A204.1 (cell line): Measurements from ENCODE around the gene COL6A2.
"Not testable (repeated sequence)": the region's sequence is repeated elsewhere in the genome, so short reads cannot be mapped to it uniquely, and the experiment has no call there.

Source experiments
- FAIRE-seq: peaks from 2 replicates; lab custom pipeline; 2012; peaks lifted over from hg19 to GRCh38; lab: Jason Lieb, UNC

COL6A2 gene

GRCh38 chr21:46061063-46061462 lies 36.8 kb upstream of the COL6A2 start:
- FAIRE-seq = no peak

DNA sequence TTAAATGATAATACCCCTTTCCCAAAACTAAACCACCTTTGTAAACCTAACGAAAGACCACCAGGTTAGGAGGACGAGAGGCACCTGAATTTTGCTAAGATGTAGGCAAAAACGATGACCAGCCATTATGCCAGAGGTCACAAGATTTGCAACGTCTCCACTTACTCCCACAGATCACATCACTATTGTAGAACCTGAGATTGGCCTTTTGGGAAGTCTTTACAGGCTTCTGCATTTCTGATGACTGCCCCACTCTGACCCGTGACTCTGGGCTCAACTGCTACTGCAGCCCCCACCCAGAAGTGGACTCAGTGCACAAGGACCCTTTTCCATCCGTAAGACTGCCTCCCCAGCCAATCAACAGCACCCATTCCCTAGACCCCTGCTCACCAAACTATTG lies 36.4 kb upstream of the COL6A2 start:
- no peak for FAIRE-seq

DNA sequence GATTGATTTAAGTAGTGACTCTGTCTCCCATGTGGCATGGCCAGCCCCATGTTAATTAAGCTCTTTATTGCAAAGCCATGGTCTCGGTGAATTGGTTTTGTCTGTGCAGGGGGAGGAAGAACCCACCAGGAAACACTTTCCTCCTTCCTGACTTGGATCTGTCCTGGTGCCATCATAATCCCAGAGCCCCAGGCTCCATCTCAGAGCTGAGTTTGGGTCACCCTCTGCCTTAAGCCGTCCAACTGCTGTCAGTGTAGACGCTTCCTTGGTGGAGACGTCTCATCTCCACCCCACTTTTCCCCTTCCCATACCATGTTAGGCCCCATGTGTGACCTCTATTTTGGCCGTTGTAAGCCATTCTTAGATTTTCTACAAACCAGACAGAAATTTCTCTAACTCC lies 36.0 kb upstream of the COL6A2 start:
- FAIRE-seq = no peak

GRCh38 chr21:46062471-46063211 lies 35.3 kb upstream of the COL6A2 start:
- FAIRE-seq = no peak

- FAIRE-seq = no peak
These were observed 34.7 kb upstream of the COL6A2 start for GRCh38 chr21:46063227-46063626.

GRCh38 chr21:46063734-46064680 lies 33.9 kb upstream of the COL6A2 start:
- FAIRE-seq = no peak

DNA sequence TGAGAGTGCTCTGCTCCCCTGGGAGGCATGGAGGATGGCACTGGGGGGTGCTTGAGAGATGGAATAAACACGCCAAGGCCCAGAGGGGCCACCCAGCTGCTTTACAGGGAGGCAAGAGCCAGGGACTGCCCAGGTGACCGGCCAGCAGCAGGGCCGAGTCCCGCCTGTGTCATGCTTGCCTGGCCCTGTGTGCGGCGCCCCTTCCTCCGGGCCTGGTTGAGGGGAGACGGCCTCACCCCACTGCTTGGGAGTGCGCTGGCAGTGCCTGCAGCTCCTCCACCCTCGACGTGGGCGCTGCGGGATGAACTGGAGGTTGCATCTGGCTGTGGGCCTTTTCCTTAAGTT lies 33.1 kb upstream of the COL6A2 start:
- no peak for FAIRE-seq

DNA sequence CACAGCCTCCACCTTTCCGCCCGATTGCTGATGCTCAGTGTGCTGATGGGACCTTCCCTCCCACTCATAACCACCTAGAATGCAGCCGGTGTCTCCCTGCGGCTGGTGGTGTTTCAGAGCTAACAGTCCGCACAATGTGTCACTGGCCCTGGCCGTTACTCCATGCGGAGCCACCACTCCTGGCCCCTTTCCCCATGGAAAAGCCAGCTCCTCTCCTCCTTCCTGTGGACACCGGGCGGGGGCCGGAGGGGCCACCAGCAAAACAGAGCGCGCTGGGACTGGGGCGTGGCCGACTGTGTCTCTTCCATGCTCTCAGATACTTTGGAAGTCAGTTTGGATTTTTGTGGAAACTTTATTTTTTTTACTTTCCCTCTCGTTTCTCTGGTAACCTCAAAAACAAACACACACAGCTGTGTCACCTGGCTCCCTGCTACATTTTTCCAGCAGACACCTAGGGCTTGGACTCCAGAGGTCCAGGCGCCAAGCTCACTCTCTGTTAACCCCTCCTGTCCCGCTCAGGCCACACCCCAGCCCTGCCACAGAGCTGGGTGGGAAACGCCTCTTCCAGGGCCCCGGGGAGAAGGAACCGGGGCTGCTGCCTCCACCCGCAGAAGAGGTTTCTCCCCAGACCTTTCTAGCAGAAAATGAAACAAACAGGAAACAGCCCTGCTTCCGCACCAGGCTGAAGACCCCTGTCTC lies 32.5 kb upstream of the COL6A2 start:
- FAIRE-seq = no peak

- FAIRE-seq = no peak
These were observed 31.9 kb upstream of the COL6A2 start for GRCh38 chr21:46065914-46066551.

DNA sequence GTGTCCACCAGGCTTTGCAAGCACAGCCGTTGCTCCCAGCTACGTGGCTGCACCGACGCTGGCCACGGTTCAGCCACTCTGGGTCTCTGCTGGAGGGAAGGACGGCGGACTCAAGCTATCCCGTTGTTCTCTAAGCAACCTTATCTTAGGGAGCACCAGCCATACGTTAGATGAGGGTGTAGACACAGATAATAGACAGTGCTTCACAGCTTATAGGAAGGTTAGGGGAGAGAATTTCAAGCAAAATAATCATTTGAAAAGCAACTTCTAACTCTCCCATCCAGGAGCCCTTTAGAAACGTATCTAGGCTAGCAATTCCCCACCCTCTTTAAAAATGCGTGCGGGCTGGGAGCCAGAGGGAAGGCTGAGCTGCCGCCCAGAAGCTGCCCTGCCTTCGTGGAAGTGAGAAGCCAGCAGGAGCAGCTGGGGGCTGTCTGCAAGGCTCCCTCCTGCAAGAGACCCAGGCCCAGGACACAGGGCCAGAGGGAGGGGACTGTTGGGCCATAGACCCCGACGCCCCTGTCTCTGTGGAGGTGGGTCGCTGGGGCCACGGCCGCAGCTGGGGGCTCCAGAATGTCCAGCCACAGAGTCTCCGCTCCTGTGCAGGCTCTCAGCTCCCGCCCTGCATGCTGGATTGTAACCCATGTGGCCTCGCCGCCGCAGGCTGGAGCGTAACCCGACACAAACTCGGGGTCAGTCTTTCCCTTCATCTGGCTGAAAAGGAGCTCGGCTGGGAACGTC lies 31.2 kb upstream of the COL6A2 start:
- FAIRE-seq = no peak

- FAIRE-seq = no peak
These were observed 30.3 kb upstream of the COL6A2 start for GRCh38 chr21:46067505-46068201.

DNA sequence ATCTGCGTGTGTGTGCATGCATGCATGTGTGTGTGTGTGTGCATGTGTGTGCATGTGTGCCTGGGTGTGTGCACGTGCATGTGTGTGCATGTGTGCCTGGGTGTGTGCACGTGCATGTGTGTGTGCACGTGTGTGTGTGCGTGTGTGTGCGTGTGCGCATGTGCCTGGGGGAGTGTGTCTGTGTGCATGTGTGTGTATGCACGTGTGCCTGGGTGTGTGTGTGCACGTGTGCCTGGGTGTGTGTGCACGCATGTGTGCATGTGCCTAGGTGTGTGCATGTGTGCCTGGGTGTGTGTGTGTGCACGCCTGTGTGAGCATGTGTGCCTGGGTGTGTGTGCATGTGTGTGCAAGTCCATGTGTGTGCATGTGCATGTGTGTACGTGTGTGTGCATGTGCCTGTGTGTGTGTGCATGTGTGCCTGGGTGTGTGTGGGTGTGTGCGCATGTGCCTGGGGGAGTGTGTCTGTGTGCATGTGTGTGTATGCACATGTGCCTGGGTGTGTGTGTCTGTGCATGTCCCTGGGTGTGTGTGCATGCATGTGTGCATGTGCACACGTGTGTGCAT lies 29.3 kb upstream of the COL6A2 start:
- FAIRE-seq = no peak

- no peak for FAIRE-seq
These were observed 28.7 kb upstream of the COL6A2 start for GRCh38 chr21:46069166-46069565.

DNA sequence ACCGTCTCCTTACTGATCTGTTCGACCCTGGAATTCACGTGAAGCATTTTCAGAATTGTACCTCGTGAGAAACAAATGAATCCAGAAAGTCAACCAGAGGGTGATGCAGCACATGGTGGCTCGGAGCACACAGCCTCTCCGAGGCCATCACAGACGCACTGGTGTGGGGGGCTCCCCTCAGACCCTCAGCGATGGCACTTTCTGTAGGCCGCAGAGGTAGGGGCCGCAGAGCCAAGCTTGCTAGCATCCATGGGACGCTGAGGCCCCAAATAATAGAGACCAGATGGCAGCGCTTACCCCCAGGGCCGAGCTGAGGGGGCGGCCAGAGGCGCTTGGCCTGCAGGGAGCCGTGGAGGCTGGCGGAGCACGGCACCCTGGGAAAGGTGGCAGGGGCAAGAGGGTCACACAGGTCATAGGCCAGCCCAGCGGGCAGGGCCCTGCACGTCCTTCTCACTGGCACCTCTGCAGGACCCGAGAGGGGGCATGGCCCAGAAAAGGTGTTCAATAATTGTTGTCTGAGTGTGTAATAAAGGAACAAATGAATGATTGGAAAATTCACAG lies 28.1 kb upstream of the COL6A2 start:
- no peak for FAIRE-seq

- FAIRE-seq = no peak
These were observed 26.8 kb upstream of the COL6A2 start for GRCh38 chr21:46071082-46071481.

- not testable (repeated sequence) for FAIRE-seq
These were observed 21.2 kb upstream of the COL6A2 start for GRCh38 chr21:46076724-46077123.

DNA sequence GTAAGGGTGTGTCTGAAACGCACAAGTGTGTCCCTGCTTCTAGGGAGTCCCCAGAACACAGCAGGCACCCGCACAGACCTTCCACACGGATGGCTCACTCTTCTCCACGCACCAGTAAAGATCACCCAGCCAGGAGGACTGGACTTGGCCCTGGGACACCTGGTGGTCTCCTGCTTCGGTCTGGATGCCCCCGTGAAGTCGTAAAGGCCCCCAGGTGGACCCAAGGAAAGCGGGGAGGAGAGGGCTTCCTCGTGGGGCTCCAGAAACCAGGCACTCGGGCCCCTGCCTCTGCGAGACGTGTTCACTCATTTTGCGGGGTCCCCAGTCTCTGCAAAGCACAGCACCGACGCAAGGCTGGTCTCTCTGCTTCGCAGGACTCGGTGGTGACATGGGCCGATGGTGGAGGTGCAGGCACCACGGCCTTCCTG lies 20.2 kb upstream of the COL6A2 start:
- no peak for FAIRE-seq

DNA sequence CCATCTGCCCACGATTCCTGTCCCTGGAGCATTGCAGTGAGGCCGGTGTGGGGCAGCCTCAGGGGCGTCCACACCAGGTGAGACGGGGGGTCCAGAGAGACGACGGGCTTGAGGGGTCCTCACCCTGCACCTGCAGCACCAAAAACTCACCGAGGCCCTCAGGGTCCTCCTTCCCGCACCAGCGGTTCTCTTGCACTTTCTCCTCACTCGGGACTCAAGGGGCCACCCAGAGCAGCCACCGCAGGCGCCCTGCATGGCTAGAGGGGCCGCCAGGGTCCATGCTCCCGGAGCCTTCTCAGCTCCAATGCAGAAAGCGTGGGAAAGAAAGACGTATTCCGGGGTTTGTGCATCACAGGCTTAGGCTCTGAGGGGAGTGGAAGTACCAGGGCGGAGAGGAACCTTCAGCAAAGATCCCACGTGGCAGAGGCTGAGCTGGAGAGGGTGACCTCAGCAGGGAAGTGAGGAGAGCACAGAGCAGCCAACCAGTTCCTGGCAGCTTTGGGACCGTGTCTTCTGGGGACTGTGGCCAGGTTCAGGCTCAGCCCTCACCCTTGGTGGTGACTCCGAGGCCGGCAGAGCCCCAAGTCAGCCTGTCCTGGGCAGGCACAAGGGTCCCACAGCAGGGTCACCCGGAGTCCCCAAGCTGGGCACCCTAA lies 19.5 kb upstream of the COL6A2 start:
- no peak for FAIRE-seq

DNA sequence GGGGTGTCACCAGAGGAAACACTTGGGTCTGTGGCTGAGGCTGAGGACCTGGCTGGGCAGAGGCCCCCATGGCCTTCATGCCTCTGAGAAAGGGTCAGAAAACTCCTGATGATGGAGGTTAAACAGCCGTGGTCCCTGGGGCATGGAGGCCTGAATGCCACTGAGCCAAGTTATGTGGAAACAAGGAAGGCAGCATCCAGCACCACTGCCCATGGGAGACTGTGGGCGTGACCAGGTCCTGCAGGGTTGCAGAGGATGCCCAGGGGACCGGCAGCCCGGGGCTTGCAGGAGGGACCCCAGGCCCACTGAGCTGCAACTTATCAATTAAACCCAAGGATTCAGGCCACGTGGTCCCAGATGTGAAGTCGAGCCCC lies 18.9 kb upstream of the COL6A2 start:
- FAIRE-seq = no peak
